Thyroid gland (tissue), 4 donors: Measurements from ENCODE around the gene FGF7.

Experiments used
- POLR2A ChIP-seq, 2 donors: fragments of 450-650 bp; IDR thresholded peaks; one replicate each; pipeline ENCODE4 v1.6.1; 2017; ENCODE audit warnings: antibody characterized with exemption in 2 of 2, mild to moderate bottlenecking in 2 of 2, moderate library complexity in 1 of 2
- TF ChIP-seq, protein P1 (sequence below), 6 experiments: fragments of 200-600 bp in 3 of 6; fragments of 450-650 bp in 3 of 6; sonication (generic) in 3 of 6; IDR thresholded peaks; one replicate each; pipeline ENCODE4 v1.5.1; 2016 to 2019; ENCODE audit warnings: antibody characterized with exemption in 6 of 6, mild to moderate bottlenecking in 2 of 6, inconsistent platforms in 1 of 6, moderate library complexity in 1 of 6

DNA sequence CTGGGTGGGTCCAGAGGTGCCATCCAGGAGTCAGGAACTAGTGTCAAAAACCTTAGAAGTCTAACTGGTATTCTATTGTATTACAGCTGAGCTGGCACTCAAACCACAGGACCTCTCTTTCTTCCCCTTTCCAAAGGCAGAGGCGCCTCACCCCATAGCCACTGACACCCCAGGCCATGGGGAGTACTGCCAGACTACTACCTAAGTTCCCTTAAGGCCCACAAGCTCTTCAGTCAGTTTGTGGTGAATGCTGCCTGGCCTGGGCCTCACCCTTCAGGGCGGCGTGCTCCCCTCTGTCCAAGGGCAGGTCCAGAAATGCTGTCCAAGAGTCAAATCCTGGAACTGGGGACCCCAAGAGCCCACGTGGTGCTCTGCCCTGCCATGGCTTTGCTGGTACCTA lies 43.0 kb upstream of the FGF7 start:
- TF ChIP-seq, protein P1, sequence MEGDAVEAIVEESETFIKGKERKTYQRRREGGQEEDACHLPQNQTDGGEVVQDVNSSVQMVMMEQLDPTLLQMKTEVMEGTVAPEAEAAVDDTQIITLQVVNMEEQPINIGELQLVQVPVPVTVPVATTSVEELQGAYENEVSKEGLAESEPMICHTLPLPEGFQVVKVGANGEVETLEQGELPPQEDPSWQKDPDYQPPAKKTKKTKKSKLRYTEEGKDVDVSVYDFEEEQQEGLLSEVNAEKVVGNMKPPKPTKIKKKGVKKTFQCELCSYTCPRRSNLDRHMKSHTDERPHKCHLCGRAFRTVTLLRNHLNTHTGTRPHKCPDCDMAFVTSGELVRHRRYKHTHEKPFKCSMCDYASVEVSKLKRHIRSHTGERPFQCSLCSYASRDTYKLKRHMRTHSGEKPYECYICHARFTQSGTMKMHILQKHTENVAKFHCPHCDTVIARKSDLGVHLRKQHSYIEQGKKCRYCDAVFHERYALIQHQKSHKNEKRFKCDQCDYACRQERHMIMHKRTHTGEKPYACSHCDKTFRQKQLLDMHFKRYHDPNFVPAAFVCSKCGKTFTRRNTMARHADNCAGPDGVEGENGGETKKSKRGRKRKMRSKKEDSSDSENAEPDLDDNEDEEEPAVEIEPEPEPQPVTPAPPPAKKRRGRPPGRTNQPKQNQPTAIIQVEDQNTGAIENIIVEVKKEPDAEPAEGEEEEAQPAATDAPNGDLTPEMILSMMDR (IDR thresholded peaks at IDR 0.05) = no peak
- no peak for TF ChIP-seq POLR2A (IDR thresholded peaks at IDR 0.05)
